Activated B cell treated with CpG ODN at 0.5 μM for 24 hours (primary cell): ENCODE measurements around the gene ZC3H12C. TPM values are rescaled to one million over a fixed set of nuclear protein-coding genes. Genes with fewer than 3 reads are reported as not detected.

Experiments
- ATAC-seq: fragments of 200-7000 bp; cut with Tn5 transposase; one replicate; pipeline ENCODE4 v1.10.0; 2021; ENCODE audit warnings: low read depth, mild to moderate bottlenecking, moderate library complexity
- CTCF ChIA-PET: fragments of 350-600 bp; sonication (Branson Sonifier 250); formaldehyde crosslinking; loops from one replicate; lab custom pipeline; 2021; ENCODE audit warnings: antibody characterized with exemption; lab: Charles Lee
- POLR2A ChIA-PET: fragments of 350-600 bp; sonication (Branson Sonifier 250); formaldehyde crosslinking; loops from one replicate; lab custom pipeline; 2021; ENCODE audit warnings: antibody characterized with exemption; lab: Charles Lee
- DNase-seq: peaks from one replicate; pipeline ENCODE4 v3.0.0; 2022
- H3K27ac Mint-ChIP-seq: one replicate; pipeline ENCODE4 v1.8.0; 2020; ENCODE audit warnings: mixed read lengths
- H3K27me3 Mint-ChIP-seq: one replicate; pipeline ENCODE4 v1.8.0; 2021; ENCODE audit warnings: mixed read lengths
- H3K36me3 Mint-ChIP-seq: one replicate; pipeline ENCODE4 v1.8.0; 2021; ENCODE audit warnings: low read depth, mixed read lengths
- H3K4me1 Mint-ChIP-seq: one replicate; pipeline ENCODE4 v1.8.0; 2021; ENCODE audit warnings: mixed read lengths
- H3K4me3 Mint-ChIP-seq: one replicate; pipeline ENCODE4 v1.8.0; 2020; ENCODE audit warnings: mild to moderate bottlenecking, mixed read lengths
- H3K9me3 Mint-ChIP-seq: one replicate; pipeline ENCODE4 v1.8.0; 2020; ENCODE audit warnings: mixed read lengths
- CTCF ChIP-seq: fragments of 200-600 bp; IDR thresholded peaks from one replicate; pipeline ENCODE4 v1.8.0; 2022; ENCODE audit warnings: antibody characterized with exemption, mild to moderate bottlenecking
- intact Hi-C: fragments of 100-400 bp; cut with micrococcal nuclease; formaldehyde crosslinking; loops from one replicate; pipeline ENCODE4 v1.15.1; 2024
- total RNA-seq: library from RNA; stranded (reverse); gene quantifications from 2 replicates; pipeline ENCODE4 v1.2.3, GENCODE V29; 2022

The ZC3H12C gene
- total RNA-seq, 1 donor from 2014 or later, result 0.95 TPM

DNA sequence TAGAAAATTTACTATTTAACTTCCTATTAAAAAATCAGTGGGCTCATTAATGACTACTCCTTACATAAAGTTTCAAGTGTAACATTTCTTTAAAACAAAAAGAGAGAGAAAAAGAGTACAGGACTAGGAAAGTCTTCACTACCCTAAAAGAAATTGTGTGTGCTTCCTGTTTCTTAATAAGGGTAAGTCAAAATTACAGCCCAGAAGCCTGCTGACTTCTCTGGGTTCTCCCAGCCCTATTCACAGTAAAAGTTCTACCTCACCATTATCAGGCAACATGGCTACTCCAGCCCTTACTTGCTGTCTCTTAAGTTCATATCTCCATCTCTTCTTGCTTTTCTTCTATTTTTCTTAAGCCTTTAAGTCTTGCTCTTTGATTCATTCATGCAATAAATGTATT lies 20.3 kb upstream of the ZC3H12C start:
- no peaks in the 10 kb centered on the region for H3K36me3 Mint-ChIP-seq
- H3K4me3 Mint-ChIP-seq, result no peak overlapping the region
- H3K4me1 Mint-ChIP-seq, result no peaks in the 10 kb centered on the region
- H3K9me3 Mint-ChIP-seq, result no peaks in the 10 kb centered on the region
- intact Hi-C loops, result no loop called here
- peaks cover 32% of the 10 kb centered on the region for H3K27me3 Mint-ChIP-seq
- DNase-seq (no peak), ATAC-seq (no peak)
- ChIA-PET POLR2A (no interaction called here), CTCF (no interaction called here)
- no peak overlapping the region for H3K27ac Mint-ChIP-seq
- no peak for TF ChIP-seq CTCF

- Mint-ChIP-seq H3K9me3 (peaks cover 3% of the 10 kb centered on the region), H3K4me3 (no peak overlapping the region), H3K27ac (no peak overlapping the region), H3K4me1 (no peaks in the 10 kb centered on the region), H3K36me3 (no peaks in the 10 kb centered on the region), H3K27me3 (peaks cover 32% of the 10 kb centered on the region)
- no peak for DNase-seq
- POLR2A ChIA-PET, result no interaction called here
- no peak for TF ChIP-seq CTCF
- CTCF ChIA-PET, result interaction anchor here (0.6 kb wide), 1 partner anchor 1767 kb away, joined by 4 read pairs; no protein-coding TSS in a partner anchor
- ATAC-seq, result no peak
- intact Hi-C loops, result no loop called here
Observed at GRCh38 chr11:110074499-110074898, 18.7 kb upstream of the ZC3H12C start.

DNA sequence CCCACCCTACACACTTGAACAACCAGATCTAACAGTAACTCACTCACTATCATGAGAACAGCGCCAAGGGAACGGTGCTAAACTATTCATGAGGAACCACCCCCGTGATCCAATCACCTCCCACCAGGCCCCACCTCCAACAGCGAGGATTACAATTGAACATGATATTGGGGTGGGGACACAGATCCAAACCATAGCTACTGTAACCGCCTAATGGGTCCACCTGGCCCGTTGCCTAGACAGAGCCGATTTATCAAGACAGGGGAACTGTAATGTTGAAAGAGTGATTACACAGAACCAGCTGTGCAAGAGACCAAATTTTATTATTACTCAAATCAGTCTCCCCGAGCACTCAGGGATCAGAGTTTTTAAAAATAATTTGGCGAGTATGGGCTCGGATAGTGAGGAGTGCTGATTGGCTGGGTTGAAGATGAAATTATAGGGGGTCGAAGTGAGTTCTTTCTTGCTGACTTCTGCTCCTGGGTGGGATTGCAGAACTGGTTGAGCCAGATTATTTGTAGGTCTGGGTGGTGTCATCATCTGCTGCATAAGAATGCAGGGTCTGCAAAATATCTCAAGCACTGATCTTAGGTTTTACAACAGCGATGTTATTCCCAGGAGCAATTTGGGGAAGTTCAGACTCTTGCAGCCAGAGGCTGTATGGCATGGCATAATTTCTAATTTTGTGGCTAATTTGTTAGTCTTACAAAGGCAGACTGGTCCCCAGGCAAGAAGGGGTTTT lies 17.9 kb upstream of the ZC3H12C start:
- Mint-ChIP-seq H3K27ac (no peak overlapping the region), H3K36me3 (no peaks in the 10 kb centered on the region)
- intact Hi-C loops, result no loop called here

DNA sequence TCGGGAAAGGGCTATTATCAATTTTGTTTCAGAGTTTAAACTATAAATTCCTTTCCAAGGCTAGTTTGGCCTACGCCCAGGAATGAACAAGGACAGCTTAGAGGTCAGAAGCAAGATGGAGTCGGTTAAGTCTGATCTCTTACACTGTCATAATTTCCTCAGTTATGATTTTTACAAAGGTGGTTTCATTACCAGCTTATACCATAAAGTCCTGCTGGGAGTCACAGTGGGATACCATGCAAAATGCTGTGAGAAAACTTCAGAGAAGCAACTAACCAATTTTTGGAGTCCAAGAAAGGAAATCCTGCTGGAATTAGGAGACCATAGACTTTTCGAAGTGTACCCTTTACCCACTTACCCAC lies 17.4 kb upstream of the ZC3H12C start:
- no peak overlapping the region for H3K27ac Mint-ChIP-seq
- CTCF ChIA-PET, result no interaction called here
- no peak for ATAC-seq
- intact Hi-C loops, result no loop called here
- no peak overlapping the region for H3K4me3 Mint-ChIP-seq
- no peaks in the 10 kb centered on the region for H3K36me3 Mint-ChIP-seq
- no peaks in the 10 kb centered on the region for H3K4me1 Mint-ChIP-seq
- TF ChIP-seq CTCF, result no peak
- H3K9me3 Mint-ChIP-seq, result peaks cover 3% of the 10 kb centered on the region
- no peak for DNase-seq
- H3K27me3 Mint-ChIP-seq, result peaks cover 24% of the 10 kb centered on the region
- POLR2A ChIA-PET, result no interaction called here

More for the DNA sequence above, 17.9 kb upstream of the ZC3H12C start:
- H3K9me3 Mint-ChIP-seq, result peaks cover 3% of the 10 kb centered on the region
- no peaks in the 10 kb centered on the region for H3K4me1 Mint-ChIP-seq
- no peak for ATAC-seq
- POLR2A ChIA-PET, result no interaction called here
- H3K27me3 Mint-ChIP-seq, result peaks cover 28% of the 10 kb centered on the region
- no peak for DNase-seq
- H3K4me3 Mint-ChIP-seq, result no peak overlapping the region
- CTCF ChIA-PET, result no interaction called here
- TF ChIP-seq CTCF, result no peak

GRCh38 chr11:110076371-110076965 lies 16.7 kb upstream of the ZC3H12C start:
- Mint-ChIP-seq H3K4me1 (no peaks in the 10 kb centered on the region), H3K27me3 (peaks cover 23% of the 10 kb centered on the region), H3K4me3 (no peak overlapping the region), H3K36me3 (no peaks in the 10 kb centered on the region), H3K27ac (no peak overlapping the region), H3K9me3 (peaks cover 3% of the 10 kb centered on the region)
- ATAC-seq, result no peak
- CTCF ChIA-PET, result no interaction called here
- TF ChIP-seq CTCF, result no peak
- no peak for DNase-seq
- POLR2A ChIA-PET, result no interaction called here
- intact Hi-C loops, result no loop called here
